Activated B cell treated with CpG ODN at 0.5 μM for 24 hours (primary cell): ENCODE results near the gene RAB37. TPM values are rescaled to one million over a fixed set of nuclear protein-coding genes. Genes with fewer than 3 reads are reported as not detected.

Experiments
- ATAC-seq: fragments of 200-7000 bp; cut with Tn5 transposase; one replicate; pipeline ENCODE4 v1.10.0; 2021; ENCODE audit warnings: low read depth, mild to moderate bottlenecking, moderate library complexity
- CTCF ChIA-PET: fragments of 350-600 bp; sonication (Branson Sonifier 250); formaldehyde crosslinking; loops from one replicate; lab custom pipeline; 2021; ENCODE audit warnings: antibody characterized with exemption; lab: Charles Lee
- POLR2A ChIA-PET: fragments of 350-600 bp; sonication (Branson Sonifier 250); formaldehyde crosslinking; loops from one replicate; lab custom pipeline; 2021; ENCODE audit warnings: antibody characterized with exemption; lab: Charles Lee
- DNase-seq: peaks from one replicate; pipeline ENCODE4 v3.0.0; 2022
- H3K27ac Mint-ChIP-seq: one replicate; pipeline ENCODE4 v1.8.0; 2020; ENCODE audit warnings: mixed read lengths
- H3K27me3 Mint-ChIP-seq: one replicate; pipeline ENCODE4 v1.8.0; 2021; ENCODE audit warnings: mixed read lengths
- H3K36me3 Mint-ChIP-seq: one replicate; pipeline ENCODE4 v1.8.0; 2021; ENCODE audit warnings: low read depth, mixed read lengths
- H3K4me1 Mint-ChIP-seq: one replicate; pipeline ENCODE4 v1.8.0; 2021; ENCODE audit warnings: mixed read lengths
- H3K4me3 Mint-ChIP-seq: one replicate; pipeline ENCODE4 v1.8.0; 2020; ENCODE audit warnings: mild to moderate bottlenecking, mixed read lengths
- H3K9me3 Mint-ChIP-seq: one replicate; pipeline ENCODE4 v1.8.0; 2020; ENCODE audit warnings: mixed read lengths
- intact Hi-C: fragments of 100-400 bp; cut with micrococcal nuclease; formaldehyde crosslinking; loops from one replicate; pipeline ENCODE4 v1.15.1; 2024
- total RNA-seq: library from RNA; stranded (reverse); gene quantifications from 2 replicates; pipeline ENCODE4 v1.2.3, GENCODE V29; 2022
- TF ChIP-seq, protein P1 (sequence below): fragments of 200-600 bp; IDR thresholded peaks from one replicate; pipeline ENCODE4 v1.8.0; 2022; ENCODE audit warnings: antibody characterized with exemption, mild to moderate bottlenecking

The RAB37 gene
- total RNA-seq, 1 donor from 2014 or later, result 11.1 TPM

DNA sequence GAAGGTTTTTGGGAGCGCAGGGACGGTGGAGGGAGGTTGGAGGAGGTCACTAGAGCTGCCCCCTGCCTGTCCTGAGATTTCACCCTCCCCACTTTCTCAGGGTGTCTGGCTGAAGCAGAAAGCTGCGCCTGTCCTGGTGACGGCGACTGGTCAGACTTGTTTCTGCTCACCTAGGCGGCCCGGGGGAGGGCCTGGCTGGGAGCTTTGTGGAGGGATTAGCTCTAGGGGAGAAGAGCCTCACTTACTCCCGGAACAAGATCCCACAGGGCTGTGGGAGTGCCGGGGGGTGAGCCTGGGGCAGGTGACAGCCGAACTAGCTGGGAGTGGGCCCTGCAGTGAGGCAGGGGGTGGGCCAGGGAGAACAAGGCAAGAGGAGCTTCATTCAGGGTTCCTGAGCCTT is 22.9 kb downstream of the RAB37 start:
- H3K4me3 Mint-ChIP-seq, result no peak overlapping the region
- no peaks in the 10 kb centered on the region for H3K27me3 Mint-ChIP-seq
- CTCF ChIA-PET, result interaction anchor here (0.9 to 3.7 kb wide), 11 partner anchors 10 to 194 kb away, joined by 3 to 24 read pairs (median 5); partner anchors contain the start of gene RAB37
- POLR2A ChIA-PET, result interaction anchor here (2.0 to 2.2 kb wide), 2 partner anchors 10 to 14 kb away, joined by 10 to 22 read pairs; no protein-coding TSS in a partner anchor
- TF ChIP-seq, protein P1, sequence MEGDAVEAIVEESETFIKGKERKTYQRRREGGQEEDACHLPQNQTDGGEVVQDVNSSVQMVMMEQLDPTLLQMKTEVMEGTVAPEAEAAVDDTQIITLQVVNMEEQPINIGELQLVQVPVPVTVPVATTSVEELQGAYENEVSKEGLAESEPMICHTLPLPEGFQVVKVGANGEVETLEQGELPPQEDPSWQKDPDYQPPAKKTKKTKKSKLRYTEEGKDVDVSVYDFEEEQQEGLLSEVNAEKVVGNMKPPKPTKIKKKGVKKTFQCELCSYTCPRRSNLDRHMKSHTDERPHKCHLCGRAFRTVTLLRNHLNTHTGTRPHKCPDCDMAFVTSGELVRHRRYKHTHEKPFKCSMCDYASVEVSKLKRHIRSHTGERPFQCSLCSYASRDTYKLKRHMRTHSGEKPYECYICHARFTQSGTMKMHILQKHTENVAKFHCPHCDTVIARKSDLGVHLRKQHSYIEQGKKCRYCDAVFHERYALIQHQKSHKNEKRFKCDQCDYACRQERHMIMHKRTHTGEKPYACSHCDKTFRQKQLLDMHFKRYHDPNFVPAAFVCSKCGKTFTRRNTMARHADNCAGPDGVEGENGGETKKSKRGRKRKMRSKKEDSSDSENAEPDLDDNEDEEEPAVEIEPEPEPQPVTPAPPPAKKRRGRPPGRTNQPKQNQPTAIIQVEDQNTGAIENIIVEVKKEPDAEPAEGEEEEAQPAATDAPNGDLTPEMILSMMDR, result no peak
- peaks cover 9% of the 10 kb centered on the region for H3K36me3 Mint-ChIP-seq
- DNase-seq, result no peak
- ATAC-seq, result no peak
- H3K27ac Mint-ChIP-seq, result no peak overlapping the region
- no peaks in the 10 kb centered on the region for H3K9me3 Mint-ChIP-seq
- H3K4me1 Mint-ChIP-seq, result peaks cover 52% of the 10 kb centered on the region
- intact Hi-C loops, result loop anchor here (2.0 kb wide), 1 partner anchor 15 kb away; no protein-coding TSS in a partner anchor

DNA sequence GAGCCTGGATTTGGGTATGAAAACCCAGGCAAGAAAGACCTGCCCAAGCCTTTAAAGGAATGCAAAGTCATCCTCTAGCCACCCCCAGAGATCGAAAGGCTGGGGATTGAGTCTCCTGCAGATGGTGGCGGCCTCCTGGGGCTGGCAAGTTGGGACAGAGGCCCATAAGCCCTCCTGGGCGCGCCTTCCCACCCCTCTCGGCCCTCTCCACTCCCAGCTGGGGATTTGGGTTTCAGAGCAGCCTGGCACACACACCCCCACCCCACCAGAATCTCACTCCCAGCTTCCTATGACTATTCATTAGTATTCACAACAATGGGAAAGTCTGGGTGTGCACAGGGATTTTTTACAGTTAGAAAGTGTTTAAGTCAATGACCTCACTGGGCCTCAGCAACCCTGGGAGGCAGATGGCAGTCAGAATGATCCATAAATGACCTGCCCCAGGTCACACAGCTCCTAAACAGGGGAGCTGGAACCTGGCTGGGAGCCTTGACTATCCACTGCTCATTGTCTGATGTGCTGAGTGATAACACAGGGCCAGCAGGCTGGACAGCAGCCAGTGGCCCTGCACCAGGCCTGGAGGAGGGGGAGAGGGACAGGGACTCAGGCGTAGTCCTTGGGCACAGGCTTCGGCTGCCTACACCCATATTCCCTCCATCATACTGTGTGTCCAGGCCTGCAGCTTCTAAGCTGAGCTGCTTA is 23.5 kb downstream of the RAB37 start:
- Mint-ChIP-seq H3K36me3 (peaks cover 12% of the 10 kb centered on the region), H3K27me3 (no peaks in the 10 kb centered on the region), H3K4me3 (no peak overlapping the region), H3K9me3 (no peaks in the 10 kb centered on the region), H3K4me1 (peaks cover 45% of the 10 kb centered on the region), H3K27ac (no peak overlapping the region)
- ChIA-PET POLR2A (interaction anchor here (0.5 kb wide), 1 partner anchor 14 kb away, joined by 6 read pairs; no protein-coding TSS in a partner anchor), CTCF (interaction anchor here (1.1 to 2.0 kb wide), 5 partner anchors 10 to 113 kb away, joined by 3 to 12 read pairs (median 6); no protein-coding TSS in a partner anchor)
- no peak for ATAC-seq
- intact Hi-C loops, result no loop called here
- TF ChIP-seq, protein P1, result no peak
- no peak for DNase-seq

DNA sequence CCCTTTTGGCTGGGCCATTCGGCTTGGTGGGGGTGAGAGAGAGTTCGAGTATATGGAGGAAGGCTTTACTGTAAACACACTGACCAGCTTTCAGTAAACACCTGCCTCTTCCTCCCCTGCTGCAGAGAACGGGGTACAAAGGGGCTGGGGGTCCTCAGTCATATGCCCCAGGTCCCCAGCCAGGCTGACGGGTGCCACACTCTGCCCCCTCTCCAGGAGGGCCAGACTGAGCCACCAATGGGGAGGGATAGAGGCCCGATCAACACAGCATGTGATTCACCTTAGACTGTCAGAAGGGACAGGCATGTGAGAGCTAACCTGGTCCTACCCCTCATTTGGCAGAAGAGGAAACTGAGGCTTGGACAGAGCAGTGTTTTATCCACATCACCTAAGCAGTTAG is 24.4 kb downstream of the RAB37 start:
- ChIA-PET CTCF (interaction anchor here (1.5 to 1.6 kb wide), 2 partner anchors 9 to 104 kb away, joined by 5 to 6 read pairs; no protein-coding TSS in a partner anchor), POLR2A (no interaction called here)
- DNase-seq (no peak), ATAC-seq (no peak)
- Mint-ChIP-seq H3K9me3 (no peaks in the 10 kb centered on the region), H3K27me3 (no peaks in the 10 kb centered on the region), H3K4me3 (no peak overlapping the region), H3K4me1 (peaks cover 44% of the 10 kb centered on the region), H3K36me3 (peaks cover 18% of the 10 kb centered on the region), H3K27ac (no peak overlapping the region)
- intact Hi-C loops, result no loop called here
- TF ChIP-seq, protein P1, result no peak

DNA sequence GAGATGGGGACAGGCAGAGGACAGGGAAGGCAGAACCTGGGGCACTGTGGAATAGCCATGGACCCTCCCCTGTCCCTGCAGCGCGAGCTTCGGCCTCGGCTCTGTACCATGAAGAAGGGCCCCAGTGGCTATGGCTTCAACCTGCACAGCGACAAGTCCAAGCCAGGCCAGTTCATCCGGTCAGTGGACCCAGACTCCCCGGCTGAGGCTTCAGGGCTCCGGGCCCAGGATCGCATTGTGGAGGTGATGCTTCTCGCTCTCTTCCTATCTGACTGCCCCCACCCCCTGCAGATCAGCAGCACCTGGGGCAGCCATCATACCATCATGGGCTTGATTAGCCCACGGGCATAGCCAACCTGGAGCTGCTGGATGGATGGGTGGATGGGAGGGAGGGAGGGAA is 24.9 kb downstream of the RAB37 start:
- Mint-ChIP-seq H3K9me3 (no peaks in the 10 kb centered on the region), H3K4me3 (no peak overlapping the region), H3K27ac (no peak overlapping the region), H3K4me1 (peaks cover 40% of the 10 kb centered on the region), H3K36me3 (peaks cover 21% of the 10 kb centered on the region), H3K27me3 (no peaks in the 10 kb centered on the region)
- TF ChIP-seq, protein P1, result no peak
- ChIA-PET POLR2A (no interaction called here), CTCF (interaction anchor here (1.5 kb wide), 1 partner anchor 29 kb away, joined by 5 read pairs; no protein-coding TSS in a partner anchor)
- ATAC-seq (no peak), DNase-seq (no peak)
- intact Hi-C loops, result no loop called here
